Kidney epithelial cell (primary cell): Measurements from ENCODE around the gene NT5M. TPM values are rescaled to one million over a fixed set of nuclear protein-coding genes. Genes with fewer than 3 reads are reported as not detected.

Experiments
- DNase-seq: peaks from one replicate; pipeline ENCODE4 v3.0.0-alpha.2; 2010; ENCODE audit warnings: low read depth
- H3K27me3 ChIP-seq: 2 replicates; pipeline ENCODE4 v1.6.0; 2011; ENCODE audit warnings: low read length; ENCODE audit not compliant: control insufficient read depth, insufficient read depth
- H3K36me3 ChIP-seq: 2 replicates; pipeline ENCODE4 v1.5.1; 2011; ENCODE audit warnings: low read length; ENCODE audit not compliant: control insufficient read depth, insufficient read depth
- H3K4me3 ChIP-seq: 2 replicates; pipeline ENCODE4 v1.5.1; 2011; ENCODE audit warnings: low read depth, mild to moderate bottlenecking, control low read depth, low read length
- CTCF ChIP-seq: IDR thresholded peaks from 2 replicates; pipeline ENCODE4 v1.5.1; 2011; ENCODE audit warnings: mild to moderate bottlenecking, moderate library complexity, low read length, control low read depth, inconsistent platforms; ENCODE audit not compliant: insufficient read depth, poor library complexity, severe bottlenecking
- total RNA-seq: library from RNA; depleted of rRNA; stranded (reverse); fragments of >200 nt; gene quantifications from 2 replicates; pipeline ENCODE4 v1.2.3, GENCODE V29; 2015

Gene NT5M
- total RNA-seq, 1 donor from 2014 or later, result 4.9 TPM

GRCh38 chr17:17358866-17359265 is 55.7 kb downstream of the NT5M start:
- no peak for DNase-seq
- no peaks in the 10 kb centered on the region for H3K36me3 ChIP-seq
- H3K27me3 ChIP-seq, result no peaks in the 10 kb centered on the region
- TF ChIP-seq CTCF, result no peak
- H3K4me3 ChIP-seq, result no peak overlapping the region

- no peak for DNase-seq
- Histone ChIP-seq H3K4me3 (no peak overlapping the region), H3K36me3 (no peaks in the 10 kb centered on the region), H3K27me3 (no peaks in the 10 kb centered on the region)
- no peak for TF ChIP-seq CTCF
These were observed 56.1 kb downstream of the NT5M start for GRCh38 chr17:17359271-17359670.

GRCh38 chr17:17360087-17360730 is 57.0 kb downstream of the NT5M start:
- TF ChIP-seq CTCF, result no peak
- no peaks in the 10 kb centered on the region for H3K27me3 ChIP-seq
- no peak for DNase-seq
- no peaks in the 10 kb centered on the region for H3K36me3 ChIP-seq
- no peak overlapping the region for H3K4me3 ChIP-seq

- Histone ChIP-seq H3K4me3 (no peak overlapping the region), H3K36me3 (no peaks in the 10 kb centered on the region), H3K27me3 (peaks cover 3% of the 10 kb centered on the region)
- no peak for DNase-seq
- TF ChIP-seq CTCF, result no peak
These were observed 58.3 kb downstream of the NT5M start for GRCh38 chr17:17361543-17361866.

GRCh38 chr17:17361867-17362539 is 58.8 kb downstream of the NT5M start:
- TF ChIP-seq CTCF, result no peak
- Histone ChIP-seq H3K4me3 (no peak overlapping the region), H3K27me3 (peaks cover 8% of the 10 kb centered on the region), H3K36me3 (no peaks in the 10 kb centered on the region)
- DNase-seq, result no peak

GRCh38 chr17:17362540-17362930 is 59.4 kb downstream of the NT5M start:
- no peaks in the 10 kb centered on the region for H3K36me3 ChIP-seq
- peaks cover 13% of the 10 kb centered on the region for H3K27me3 ChIP-seq
- no peak for TF ChIP-seq CTCF
- H3K4me3 ChIP-seq, result no peak overlapping the region
- no peak for DNase-seq
